Measurements from ENCODE around the gene C19orf73. TPM values are rescaled to one million over a fixed set of nuclear protein-coding genes. Genes with fewer than 3 reads are reported as not detected.

The C19orf73 gene, protein sequence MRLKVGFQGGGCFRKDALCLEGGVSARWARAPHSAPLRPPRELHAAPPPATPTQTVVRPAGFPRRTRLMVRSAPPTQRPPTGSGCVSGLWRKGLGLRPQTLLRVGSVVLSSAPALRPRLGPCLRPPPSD
- total RNA-seq, result under 1 TPM in 1 of 2 donors, not detected in 1; 0.81 TPM
- long read RNA-seq, donor 1, result 0 reads
- long read RNA-seq, donor 2, result 0 reads

DNA sequence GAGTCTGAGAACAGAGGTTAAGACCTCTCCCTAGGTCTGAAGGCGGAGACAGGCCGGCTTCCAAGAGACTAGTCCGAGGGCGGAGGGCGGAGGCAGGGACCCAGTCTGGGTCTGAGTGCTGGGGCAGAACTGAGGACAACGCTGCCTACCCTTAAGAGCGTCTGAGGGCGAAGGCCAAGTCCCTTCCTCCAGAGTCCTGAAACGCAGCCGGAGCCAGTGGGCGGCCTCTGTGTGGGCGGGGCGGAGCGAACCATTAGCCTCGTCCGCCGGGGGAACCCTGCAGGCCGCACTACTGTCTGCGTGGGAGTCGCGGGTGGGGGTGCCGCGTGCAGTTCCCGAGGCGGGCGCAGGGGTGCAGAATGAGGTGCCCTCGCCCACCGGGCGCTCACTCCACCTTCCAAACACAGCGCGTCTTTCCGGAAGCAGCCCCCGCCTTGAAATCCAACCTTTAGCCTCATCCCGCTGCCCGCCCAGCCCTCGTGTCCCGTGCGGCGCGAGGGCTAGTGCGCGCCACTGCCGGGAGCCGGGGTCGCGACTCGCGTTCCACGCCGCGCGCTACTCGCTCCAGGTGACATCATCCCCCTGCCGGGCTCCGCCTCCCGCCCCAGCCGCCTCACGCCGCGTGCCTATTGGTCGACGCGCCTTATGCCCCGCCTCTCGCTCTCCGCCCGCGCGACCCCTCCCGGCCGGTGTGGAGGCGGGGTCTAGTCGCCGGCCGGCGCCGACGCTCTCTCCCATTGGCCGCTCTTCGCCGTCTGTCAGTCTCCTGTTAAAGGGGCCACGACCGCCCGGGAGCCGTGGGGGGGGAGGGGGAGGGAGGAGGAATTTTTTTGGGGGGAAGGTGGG, at the start of gene C19orf73:
TSS of gene C19orf73 (minus strand) at position 579 of the 846 bp plus-strand sequence. CDS start at position 458, 121 bp downstream.
- peak; percentile 99 for DNase-seq (ENCODE audit: low spot score)
- intact Hi-C loops (cut with DNase I), result no loop called here

DNA sequence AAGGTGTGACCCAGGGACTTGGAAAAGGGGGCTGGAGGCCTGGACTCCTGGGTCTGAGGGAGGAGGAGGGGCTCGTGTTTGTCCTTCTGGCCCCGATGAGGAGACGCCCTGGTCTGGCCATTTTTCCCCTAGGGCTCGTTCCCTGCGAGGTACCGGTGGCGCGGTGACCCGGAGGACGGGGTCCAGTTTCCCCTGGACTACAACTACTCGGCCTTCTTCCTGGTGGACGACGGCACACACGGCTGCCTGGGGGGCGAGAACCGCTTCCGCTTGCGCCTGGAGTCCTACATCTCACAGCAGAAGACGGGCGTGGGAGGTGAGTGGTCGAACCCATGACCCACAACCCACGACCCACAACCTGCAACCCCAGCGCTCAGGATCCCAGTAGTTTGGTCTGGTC, 49.5 kb upstream of the C19orf73 start:
- intact Hi-C loops (cut with DNase I), result no loop called here
- no peak for DNase-seq (ENCODE audit: low spot score)

DNA sequence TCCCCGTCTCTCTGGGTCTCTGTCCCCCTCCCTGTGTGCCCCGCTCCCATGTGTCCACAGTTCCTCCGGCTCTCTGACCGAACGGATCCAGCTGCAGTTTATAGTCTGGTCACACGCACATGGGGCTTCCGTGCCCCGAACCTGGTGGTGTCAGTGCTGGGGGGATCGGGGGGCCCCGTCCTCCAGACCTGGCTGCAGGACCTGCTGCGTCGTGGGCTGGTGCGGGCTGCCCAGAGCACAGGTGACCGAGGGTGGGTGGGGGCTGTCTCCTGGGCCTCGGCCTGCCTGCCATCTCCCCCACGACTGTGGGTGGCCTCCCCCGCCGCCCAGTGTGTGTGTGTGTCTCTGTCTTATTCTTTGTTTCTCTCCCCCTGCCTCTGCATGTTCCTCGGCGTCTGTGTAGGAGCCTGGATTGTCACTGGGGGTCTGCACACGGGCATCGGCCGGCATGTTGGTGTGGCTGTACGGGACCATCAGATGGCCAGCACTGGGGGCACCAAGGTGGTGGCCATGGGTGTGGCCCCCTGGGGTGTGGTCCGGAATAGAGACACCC, 49.0 kb upstream of the C19orf73 start:
- DNase-seq (ENCODE audit: low spot score), result no peak
- intact Hi-C loops (cut with DNase I), result no loop called here

DNA sequence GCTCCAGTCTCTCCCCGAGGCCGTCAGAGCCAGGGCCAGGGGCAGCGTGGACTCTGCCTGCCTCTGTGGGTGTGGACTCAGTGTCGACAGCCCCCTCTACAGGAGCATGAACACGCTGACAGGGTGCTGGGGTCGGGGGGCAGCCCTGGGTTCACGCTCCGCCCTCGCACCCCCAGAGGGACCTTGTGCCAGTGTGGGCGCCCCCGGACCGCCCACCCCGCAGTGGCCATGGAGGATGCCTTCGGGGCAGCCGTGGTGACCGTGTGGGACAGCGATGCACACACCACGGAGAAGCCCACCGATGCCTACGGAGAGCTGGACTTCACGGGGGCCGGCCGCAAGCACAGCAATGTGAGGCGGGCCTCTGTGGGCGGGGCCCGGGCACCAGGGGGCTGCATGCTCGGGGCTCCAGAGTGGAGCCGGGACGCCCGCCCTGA, 46.9 kb upstream of the C19orf73 start:
- intact Hi-C loops (cut with DNase I), result no loop called here
- no peak for DNase-seq (ENCODE audit: low spot score)

DNA sequence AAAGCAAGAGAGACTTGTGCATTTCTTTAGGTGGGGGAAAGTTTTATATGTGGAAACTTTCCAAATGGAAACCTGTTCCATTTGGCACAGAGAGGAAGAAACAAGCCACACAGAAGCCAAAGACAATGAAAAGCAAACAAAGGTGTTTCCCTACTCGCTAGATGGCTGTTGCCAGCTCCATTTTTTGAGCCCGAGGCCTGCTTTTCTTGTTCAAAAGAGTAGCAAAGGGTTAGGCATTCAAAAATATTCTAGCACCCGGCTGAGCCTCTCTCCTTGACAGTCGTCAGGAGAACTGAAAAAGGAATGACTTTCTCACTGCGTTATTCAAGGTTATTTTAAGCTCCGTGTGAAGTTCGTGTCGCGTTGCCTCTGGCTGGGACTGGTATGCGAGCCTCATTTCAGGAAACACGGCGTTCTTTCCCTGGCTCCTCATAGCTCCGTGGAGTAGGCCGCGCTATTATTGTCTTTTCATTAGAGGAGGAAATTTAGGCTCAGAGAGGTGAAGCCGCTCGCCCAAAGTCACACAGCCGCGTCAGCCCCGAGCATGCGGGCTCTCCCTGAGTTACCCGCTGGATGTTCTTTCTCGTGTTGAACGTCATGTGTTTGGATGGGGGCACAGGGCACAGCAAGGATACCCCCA, 46.3 kb upstream of the C19orf73 start:
- no peak for DNase-seq (ENCODE audit: low spot score)
- intact Hi-C loops (cut with DNase I), result no loop called here

DNA sequence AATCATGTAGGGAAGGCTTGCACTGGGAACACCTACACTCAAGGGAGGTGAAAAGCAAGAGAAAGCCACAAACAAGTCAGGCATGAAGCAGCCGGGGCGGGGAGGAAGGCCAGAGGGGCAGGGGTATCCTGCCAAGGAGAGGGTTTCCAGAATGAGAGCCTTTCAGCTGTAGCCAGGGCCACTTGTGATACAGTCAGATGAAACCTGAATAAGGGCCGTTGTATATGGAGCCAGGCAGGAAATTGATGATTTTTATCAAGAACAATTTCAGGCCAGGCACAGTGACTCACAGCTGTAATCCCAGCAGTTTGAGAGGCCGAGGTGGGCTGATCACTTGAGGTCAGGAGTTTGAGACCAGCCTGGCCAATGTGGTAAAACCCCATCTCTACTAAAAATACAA, 43.0 kb upstream of the C19orf73 start:
- no peak for DNase-seq (ENCODE audit: low spot score)
- intact Hi-C loops (cut with DNase I), result no loop called here

DNA sequence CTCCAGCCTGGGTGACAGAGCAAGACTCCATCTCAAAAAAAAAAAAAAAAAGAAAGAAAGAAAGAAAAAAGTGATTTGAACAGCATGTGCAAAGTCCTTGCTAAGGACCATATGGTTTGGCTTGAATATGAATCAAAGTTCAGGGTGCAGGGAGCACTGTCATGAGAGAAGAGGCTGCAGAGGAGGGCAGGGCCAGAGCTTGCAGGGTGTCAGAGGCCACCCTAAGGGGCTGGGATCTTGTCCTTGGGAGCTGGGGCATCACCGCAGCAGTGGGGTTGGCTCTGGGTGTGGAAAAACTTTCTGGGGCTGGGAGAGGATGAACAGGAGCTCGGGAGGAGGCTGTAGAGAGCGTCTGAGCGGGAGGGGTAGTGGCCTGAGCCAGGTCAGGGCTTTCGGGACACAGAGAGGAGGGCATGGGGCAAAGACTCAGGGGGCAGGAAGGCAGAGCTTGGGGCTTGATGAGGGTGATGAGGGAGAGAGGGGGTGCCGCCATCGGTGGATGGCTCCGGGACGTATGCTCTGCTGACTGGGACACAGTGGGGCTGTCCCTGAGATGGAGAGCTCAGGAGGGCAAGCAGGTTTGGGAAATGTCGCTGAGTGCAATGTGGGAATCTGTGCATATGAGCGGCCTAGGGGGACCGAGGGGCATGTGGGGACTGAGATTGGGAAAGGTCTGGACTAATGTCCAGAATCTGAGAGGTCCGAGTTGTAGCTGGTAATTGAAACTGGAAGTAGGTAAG, 41.7 kb upstream of the C19orf73 start:
- intact Hi-C loops (cut with DNase I), result no loop called here

DNA sequence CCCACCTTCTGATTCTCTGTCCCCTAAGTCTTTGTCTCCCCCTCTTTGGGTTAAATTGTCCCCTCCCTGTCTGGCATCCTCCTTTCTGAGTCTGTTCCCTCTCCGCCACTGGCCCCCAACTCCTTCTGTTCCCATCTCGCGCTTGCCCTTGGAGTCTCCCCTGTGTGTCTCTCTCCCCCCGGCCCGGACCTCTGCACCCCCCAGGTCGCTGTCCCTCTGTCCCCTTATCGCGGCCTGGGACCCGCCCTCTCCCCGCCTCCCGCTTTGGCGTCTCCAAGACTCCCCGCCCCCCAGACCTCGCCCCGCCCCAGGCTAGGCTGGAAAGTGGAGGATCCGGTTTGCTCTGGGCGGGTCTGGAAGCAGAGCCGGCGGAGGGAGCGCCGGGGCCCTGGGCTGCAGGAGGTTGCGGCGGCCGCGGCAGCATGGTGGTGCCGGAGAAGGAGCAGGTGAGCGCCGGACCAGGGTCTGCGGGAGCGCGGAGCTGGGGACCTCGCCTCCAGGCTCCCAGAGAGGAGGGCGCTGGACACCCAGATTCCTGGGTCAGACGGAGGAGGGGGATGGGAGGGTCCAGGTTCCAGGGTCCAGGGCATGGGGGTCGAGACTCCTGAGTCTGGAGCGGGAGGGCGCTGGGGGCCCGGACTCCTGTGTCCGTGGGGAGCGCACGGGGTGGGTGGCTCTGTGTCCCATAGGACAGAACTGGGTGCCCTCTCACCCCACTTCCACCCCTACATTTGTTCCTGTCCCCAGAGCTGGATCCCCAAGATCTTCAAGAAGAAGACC, 38.7 kb upstream of the C19orf73 start, which contains the start of gene TRPM4:
TSS of gene TRPM4 (plus strand) at position 348 of the 780 bp plus-strand sequence. CDS start at position 423, 75 bp downstream.
- intact Hi-C loops (cut with DNase I), result no loop called here
- DNase-seq (ENCODE audit: low spot score), result peak; percentile 95

More for the DNA sequence above, 41.7 kb upstream of the C19orf73 start:
- no peak for DNase-seq (ENCODE audit: low spot score)

DNA sequence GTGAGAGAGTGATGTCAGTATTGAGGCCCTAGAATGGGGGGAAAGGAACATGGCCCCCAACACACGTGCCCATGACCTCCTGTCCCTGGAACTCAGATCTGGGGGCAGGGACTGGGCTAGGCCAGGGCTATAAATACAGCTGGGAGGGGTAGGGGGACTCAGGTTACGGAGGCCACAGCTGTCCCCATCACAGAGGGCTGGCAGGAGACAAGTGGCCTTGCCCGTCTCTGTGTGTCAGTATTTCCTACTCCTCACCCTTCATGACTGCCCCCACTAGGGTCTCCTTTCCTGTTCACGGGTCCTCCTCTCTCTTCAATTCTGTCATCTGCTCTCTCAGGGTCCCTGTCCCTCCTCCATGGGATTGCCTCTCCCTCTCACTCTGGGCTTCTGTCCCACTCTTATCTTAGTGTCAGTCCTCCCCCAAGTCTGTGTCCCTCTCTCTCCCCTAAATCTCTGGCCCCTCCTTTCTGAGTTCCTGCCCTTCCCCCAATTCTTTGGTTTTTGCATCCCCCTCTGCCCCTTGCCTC, 36.9 kb upstream of the C19orf73 start:
- DNase-seq (ENCODE audit: low spot score), result no peak
- intact Hi-C loops (cut with DNase I), result no loop called here

DNA sequence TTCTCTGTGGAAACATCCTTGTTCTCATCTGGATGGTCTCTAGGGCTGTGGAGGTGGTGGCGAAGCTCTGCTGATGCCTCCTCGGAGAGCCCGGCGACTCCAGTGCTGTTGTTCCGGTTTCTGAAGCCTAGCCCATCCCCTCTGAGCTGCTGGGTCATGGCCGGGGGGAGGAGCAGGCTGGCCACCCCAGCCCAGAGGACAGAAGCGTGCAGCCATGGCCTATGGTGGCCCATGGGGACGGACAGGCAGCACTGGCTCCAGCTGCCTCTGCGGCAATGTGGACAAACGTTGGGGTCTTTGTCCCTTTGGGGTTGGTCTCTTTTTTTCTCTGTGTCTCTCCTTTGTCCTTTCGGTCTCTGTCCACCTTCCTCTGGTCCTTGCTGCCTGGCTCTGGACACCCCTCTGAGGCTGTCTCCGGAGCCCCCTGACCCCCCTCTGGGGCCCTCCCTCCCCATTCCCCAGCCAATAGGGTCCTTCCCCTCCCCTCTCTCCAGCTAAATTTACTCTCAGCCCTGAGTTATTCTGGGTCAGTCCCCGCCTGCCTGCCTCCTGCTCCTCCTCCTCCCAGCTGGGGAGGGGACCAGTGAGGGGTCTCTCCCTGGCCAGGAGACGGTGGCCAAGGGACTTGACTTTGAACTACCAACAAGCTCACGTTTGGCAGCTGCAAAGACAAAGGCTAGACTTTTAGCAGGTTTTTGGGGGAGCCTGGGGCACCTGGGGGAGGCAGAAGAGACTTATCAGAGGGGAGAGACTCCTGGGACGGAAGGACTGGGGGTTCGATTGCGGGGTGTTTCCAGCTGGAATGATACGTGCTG, 36.3 kb upstream of the C19orf73 start, which contains the start of gene HRC:
TSS of gene HRC (minus strand) at position 392 of the 815 bp plus-strand sequence. CDS start at position 233, 159 bp downstream.
- intact Hi-C loops (cut with DNase I), result no loop called here
- no peak for DNase-seq (ENCODE audit: low spot score)

DNA sequence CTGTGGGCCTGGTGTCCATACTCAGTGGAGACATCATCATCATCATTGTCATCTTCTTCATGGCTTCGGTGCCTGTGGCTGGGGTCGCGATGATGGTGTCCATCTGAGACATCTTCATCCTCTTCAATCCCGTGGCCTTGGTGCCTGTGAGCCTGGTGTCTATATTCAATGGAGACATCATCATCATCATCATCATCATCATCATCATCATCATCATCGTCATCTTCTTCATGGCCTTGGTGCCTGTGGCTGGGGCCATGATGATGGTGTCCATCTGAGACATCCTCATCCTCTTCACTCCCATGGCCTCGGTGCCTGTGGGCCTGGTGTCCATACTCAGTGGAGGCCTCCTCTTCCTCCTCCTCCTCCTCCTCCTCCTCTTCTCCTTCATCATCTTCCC, 35.3 kb upstream of the C19orf73 start:
- DNase-seq (ENCODE audit: low spot score), result no peak
- intact Hi-C loops (cut with DNase I), result no loop called here

DNA sequence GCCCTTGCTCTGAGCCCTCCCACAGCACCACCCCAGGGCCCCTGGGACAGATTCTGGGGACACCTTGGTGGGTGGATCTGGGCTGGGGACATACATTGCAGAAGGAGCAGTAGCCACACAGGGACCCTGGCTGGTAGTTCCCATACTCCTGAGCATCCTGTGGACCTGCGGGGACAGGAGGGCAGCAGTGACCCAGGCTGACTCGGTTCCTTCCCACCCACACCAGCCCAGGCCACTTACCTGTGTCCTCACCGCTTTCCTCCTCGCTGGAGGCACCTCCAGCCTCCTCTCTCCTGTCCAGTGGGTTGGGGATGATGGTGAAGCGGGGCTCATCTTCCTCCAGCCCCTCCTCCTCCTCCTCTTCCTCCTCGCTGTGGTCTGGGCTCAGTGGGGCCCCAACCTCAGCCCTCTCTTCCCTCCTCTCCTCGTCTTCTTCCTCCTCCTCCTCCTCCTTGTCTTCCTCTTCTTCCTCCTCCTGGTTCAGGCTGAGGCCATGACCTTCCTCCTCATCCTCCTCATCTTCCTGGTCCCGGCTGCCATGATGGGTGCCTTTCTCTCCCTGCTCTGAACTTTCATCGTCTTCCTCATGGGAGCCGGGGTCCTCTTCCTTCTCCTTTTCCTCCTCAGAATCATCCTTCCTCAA, 34.3 kb upstream of the C19orf73 start:
- intact Hi-C loops (cut with DNase I), result no loop called here
- no peak for DNase-seq (ENCODE audit: low spot score)

DNA sequence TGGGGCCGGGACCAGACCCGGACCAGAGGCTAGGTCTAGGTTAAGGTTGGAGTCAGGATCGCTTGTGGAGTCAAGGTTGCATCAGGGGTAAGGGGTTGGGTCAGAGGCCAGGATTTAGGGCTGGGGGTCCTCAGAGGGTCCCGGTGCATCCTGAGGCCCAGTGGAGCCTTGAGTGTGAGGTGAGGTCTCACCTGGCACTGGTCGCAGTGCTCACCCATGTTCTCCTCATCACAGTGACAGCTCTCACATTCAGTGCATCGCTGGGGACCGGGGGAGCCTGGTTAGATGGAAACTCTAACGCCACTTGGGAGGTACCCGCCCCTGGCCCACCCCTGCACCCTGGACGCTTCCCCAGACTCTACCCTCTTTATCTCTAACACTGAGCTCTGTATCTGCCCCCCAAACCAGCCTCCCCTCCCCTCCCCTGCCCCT, 33.2 kb upstream of the C19orf73 start:
- no peak for DNase-seq (ENCODE audit: low spot score)
- intact Hi-C loops (cut with DNase I), result no loop called here

DNA sequence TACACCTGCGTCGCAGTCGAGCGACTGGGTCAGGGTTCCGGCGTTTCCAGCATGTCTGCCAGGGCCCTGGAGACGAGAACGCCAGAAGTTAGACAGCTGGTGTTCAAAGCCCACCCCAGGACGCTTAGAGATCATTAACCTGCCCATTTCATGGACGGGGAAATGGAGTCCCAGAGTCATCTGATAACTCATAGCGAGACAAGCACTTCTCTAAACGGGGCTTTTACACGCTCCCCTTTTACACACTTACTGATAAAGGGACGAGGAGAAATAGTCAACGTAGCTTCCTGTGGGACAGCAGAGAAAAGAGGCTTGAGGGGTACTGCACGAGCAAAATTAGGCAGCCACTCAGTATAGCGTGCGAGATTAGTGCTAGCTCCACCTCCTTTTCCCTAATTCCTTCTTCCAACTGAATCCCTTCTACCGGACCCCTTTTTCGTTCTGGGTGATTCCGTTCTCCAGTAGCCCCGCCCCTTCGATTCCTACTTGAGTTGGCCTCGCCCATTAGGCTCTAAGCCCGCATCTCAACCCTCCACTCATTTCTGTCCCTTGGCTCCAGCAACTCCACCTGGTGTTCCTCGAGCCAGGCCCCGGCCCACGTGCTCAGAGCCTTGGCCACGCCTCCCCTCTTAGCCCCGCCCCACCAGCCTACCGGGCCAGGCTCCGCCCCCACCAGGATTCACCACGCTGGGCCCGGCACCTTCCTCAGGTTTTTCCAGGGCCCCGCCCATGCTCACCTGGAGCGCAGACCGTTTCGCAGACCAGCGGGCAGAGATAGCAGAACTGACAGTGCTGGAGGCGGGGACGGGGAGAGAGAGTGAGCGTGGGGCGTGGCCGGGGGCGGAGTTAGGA, 32.5 kb upstream of the C19orf73 start:
- no peak for DNase-seq (ENCODE audit: low spot score)
- intact Hi-C loops (cut with DNase I), result no loop called here

DNA sequence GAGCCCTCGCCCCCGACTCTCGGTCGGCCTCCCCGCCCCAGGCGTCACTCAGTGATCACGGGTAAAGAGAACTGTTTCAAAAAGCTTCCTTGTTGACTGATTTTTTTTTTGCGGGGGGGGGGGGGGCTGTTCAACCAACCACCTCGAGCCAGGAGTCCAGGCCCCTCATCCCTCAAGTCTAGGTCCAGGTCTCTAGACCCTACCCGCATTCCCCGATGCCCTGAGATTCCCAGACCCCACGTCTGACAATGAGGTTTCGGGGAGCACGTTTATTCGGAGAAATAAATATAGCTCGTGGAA, 32.0 kb upstream of the C19orf73 start:
- no peak for DNase-seq (ENCODE audit: low spot score)
- intact Hi-C loops (cut with DNase I), result no loop called here

Data from posterior vena cava (tissue), 2 donors.